Colon (tissue), 2 donors: ENCODE data around the gene PPM1F.

Experiments
- FAIRE-seq: peaks from 2 replicates; lab custom pipeline; 2012; peaks lifted over from hg19 to GRCh38; lab: Jason Lieb, UNC
- donor health status: control.
- donor health status: control.

PPM1F gene

DNA sequence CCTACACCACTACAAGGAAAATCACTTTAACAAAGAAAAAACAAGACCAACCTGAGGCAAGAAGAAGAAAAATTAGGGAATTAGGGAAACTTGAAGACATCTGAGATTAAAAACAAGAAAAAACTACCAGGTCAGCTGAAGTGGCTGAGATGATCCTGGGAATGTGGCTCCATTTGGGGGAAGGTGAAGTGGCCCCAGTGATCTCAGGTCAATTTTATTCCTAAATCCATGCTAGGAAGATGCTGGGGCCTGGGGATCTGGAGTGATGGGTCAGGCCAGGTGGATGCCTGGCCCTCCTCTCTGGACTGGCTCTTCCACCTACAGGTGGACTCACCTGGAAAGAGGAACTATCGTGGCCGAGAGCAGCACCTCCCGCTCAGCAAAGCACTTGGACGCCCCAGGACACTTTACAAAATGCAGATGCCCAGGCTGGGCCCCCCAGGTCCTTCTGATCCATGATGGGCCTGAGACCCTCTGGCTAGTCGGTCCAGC, 23.3 kb upstream of the PPM1F start:
- FAIRE-seq, result no peak

DNA sequence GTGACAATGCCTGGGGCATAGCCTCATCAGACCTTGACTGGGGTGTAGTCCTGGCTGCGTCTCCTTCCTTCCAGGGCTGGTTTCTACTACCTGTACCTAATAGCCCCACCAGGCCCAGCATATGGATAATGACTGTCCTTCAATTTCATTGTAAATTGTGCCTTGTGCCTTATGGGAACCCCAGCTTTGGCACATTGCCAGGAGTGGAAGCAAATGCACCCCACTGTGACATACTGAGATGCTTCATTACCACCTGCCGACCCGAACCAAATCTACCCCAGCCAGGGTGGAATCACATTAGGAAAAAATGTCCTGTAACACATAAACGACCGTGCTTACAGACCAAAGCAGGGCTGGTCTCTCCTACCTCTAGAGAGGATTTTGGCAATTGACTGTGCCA, 22.6 kb upstream of the PPM1F start:
- no peak for FAIRE-seq

DNA sequence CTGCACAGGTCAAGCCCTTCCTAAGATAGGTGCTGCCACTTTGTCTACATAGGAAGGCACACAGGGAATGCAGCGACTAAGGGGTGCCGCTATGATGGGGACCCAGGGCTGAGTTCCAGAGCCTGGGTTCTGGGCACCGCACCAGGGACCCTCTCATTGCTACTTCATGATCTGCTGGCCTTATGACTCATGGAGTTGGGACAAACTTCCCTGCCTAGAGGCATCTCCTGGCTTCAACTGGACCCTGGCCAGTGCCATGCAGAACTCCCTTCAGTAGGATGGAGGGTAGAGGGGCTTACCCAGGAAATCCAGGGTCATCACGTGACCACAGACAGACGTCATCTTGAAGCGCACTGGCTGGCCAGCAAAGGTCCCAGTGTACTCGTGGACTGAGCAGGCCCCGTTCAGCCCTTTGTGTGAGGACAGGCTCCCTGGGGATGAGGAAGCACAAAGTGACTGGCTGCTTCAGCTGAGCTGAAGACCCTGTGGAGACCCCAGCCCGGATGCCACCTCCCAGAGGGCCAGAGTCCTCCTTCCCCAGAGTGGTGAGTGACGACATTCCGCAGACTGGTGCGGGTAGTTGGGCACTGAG, 21.5 kb upstream of the PPM1F start:
- no peak for FAIRE-seq

DNA sequence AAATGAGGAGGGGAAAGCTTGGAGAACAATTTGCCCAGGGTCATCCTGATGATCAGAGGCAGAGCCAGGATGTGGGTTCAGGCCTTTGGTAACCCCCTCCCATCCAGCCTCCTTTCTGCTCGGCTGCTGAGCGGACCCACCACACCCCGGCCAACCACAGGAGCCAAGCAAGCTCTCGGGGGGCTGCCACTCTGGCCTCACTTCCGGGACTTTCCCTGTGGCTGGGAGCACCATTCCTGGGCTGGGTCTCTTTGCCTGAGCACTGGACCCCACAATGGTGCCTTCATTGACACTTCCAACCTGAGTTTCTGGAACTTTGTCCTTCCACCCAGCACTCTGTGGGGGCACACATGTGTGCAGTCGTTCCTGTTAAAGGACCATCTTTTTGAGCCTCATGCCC, 20.2 kb upstream of the PPM1F start:
- FAIRE-seq, result no peak

DNA sequence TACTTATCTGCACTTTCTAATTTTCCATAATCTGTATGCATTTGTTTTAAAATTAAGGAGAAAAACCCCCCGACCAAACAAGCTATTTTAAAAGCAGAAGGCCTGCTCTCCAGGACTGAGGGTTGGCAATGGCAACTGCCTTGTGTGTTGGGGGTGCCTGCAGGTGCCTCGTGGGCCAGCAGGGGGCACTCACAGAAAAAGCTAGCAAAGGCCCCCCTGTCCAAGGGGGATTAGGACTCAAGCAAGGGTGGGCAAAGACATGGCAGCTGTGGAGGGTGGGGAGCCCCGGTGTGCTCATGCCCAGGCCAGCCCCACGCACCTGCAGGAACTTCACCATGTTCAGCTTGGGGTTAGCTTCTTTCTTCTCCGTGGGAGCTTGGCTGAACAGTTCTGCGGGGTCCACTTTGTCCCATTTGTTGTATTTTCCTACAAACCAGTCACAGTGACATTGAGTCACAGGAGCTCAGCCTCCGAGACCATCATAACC, 19.7 kb upstream of the PPM1F start:
- FAIRE-seq, result no peak

DNA sequence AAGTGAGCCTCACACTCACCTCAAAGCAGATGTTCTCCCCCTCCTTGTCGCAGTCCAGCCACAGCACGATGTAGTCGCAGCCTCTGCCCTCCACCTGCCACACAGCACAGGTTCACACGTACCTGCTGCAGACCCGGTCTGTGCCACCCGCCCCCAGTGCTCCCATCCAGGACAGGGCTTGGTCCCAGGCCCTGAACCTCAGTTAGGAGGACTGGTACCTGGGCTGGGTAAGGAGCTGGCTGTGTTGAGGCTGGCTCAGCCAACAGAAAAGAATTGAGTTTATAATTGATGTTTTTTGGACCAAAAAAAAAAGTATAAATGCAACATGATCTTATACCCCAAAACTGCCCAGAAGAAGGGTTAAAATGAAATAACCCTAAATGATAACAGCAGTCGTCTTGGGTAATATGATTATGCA, 19.2 kb upstream of the PPM1F start:
- FAIRE-seq, result no peak

DNA sequence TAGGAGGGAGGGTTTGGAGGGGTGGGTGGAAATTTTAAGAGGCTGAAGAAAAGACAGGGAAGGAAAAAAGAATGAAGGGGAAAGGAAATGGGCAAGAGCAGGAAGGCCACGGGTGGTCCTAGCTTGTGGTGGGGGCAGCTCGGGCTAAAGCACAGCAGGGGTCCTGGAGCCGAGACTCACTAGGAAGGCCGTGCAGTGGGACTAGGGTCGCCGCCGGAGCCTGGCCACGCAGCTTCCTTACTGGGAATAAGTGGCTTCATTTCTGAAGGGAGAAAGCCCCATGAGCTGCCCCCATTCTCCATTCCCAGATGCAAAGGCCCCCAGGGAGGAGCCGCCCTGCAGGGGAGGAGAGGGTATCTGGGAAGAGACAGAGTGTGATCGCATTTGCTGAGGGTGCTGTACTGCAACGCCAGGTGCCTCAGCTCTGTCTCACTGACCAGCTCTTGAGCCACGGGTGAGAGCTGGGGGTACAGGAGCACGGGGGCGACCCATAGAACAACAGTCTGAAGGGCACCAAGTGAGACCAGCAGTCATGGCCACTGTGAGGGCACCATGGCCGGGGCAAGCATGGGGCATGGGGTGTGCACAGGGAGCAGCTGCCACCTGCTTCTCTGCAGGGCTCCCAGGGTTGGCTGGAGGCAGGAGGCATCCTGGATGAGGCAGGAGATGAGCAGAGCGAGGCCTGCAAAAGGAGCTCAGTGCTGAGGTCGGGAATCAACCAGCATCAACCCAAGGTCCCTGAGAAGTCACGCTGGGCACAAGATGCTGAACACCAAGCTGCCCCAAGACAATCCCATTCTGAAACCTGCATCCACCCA, 18.4 kb upstream of the PPM1F start:
- no peak for FAIRE-seq

DNA sequence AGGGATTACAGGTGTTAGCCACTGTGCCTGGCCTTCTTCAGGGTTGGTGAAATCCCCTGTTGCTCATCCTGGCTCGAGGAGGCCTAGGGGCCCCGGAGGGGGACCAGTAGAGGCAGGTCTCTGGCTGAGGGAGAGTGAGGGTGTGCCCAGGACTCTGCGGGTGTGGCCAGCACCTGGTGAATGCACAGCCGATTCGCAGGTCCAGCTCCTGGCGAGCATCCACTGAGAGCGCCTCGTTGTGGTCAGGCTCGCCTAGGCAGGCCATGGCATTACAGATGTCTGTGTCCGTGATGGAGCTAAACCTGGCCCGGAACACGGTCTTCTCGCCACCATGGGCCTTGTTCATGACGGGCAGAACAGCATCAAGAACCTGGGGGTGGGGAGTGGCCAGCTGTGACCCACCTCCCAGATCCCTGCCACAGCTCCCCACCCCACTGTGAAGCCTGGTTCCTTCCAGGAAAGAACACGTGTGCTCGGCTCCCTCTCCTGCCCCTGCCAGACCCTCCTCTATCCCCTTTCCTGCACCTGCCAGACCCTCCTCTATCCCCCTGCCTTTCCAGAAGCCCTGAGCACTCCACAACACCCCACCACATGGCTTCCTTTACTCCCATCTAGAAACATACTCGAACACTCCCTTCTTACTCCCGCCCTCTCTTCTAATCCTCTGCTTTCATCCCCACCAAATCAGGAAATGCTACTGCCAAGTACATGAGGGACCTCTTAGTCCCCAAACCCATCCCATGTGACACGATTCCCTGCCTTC, 17.6 kb upstream of the PPM1F start:
- FAIRE-seq, result no peak

DNA sequence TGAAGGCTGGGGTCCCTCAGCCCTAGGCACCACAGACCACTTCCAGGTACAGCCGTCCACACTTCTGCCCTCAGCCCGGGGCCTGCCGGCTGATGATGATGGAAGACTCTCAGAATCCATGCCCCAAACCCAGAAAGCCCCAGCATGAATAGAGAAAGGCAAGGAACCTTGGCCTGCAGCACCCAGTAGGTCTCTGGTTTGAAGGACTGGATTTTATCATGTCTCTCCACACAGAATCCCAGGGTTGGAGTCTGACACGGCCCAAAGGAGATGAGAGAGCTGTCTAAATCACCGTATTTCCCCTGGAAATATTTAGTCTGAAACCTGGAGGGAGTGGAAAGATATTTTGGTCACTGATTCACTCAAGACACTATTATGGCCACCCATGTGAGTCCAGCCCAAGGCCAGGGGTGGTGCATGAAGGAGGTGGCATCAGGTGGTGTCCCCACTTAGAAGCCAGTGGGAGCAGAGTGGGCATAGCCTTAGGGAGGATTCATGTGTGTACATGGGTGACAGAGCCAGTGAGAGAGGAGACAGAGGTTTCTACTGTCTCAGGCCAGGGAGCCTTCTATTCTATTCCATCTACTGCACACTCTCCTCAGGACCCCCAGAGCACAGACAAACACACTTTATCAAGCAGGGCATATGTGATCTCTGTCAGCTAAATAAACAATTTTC, 15.9 kb upstream of the PPM1F start:
- no peak for FAIRE-seq

DNA sequence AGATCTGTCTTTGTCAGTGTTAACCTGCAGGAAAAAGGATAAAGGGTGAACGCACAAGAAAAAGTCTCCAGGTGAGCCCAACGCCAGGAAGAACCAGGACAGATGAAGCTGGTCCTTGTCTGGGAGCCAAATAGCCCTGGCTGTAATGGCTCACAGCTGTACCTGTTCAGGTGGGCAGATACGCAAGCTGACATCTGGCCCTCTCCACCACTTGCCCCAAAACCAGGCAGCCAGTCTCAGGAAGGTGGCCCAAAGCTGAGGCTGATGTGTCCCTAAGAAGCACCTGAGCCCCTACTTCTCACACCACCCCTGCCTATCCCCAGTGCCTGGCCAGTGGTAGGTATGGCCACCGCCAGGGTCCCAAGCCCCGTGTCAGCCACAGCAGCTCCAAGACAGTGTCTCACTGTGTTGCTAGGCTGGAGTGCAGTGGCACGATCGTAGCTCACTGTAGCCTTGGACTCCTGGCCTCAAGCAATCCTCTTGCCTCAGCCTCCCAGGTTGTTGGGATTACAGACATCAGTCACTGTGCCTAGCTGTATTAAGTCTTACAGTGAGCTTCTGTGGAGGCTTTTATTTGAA, 15.1 kb upstream of the PPM1F start:
- no peak for FAIRE-seq

DNA sequence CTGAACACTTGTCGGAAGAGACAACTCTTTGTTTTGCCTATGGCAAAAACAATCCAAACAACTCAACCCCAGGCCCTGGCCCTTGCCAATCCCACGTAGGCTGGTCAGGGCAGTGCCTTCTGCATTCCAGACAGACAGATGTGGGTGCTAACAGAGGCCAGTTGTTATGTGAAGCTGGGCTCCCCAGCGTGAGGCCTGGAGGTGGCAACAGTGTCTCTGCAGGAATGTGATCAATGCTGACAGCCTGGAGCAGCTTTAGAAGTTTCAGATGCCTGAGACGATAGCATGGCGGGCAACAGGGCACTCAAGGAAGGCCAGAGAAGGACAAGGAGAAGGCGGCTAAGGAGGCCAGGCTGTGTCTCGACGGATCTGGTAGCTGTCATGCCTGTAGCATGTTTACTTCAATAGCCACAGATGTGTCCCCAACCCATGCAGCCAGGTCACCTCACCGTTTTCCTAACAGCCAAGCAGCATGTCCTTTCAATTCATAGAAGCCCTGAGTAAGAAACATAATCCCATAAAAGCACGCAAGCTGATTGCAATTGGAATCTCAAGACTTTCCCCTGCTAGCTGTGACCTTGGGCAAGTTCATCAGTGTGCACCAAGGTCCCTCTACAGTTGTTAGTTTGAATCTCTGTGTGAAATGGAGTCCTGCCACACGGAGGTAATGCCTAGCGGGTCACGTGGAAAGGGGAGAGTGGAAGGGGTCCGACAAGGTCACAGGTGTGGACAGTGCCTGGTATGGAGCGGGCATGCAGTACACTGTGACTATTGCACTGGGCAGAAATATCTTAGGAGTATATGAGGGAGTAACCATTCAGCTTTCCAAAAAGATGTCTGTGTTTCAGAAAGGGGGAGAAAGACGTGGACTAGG, 14.2 kb upstream of the PPM1F start:
- FAIRE-seq, result no peak

DNA sequence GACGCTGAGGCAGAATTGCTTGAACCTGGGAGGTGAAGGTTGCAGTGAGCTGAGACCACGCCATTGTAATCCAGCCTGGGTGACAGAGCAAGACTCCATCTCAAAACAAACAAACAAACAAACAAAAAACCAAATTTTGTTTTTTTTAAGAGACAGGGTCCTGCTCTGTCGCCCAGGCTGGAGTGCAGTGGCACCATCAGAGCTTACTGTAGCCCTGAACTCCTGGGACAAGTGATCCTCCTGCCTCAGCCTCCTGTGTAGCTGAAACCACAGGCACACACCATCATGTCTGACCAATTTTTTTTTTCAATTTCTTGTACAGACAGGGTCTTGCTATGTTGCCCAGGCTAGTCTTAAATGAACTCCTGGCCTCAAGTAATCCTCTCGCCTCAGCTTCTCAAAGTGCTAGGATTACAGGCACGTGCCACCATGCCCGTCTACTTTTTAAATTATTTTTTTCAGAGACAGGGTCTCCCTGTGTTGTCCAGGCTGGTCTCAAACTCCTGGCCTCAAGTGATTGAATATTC, 13.2 kb upstream of the PPM1F start:
- no peak for FAIRE-seq

DNA sequence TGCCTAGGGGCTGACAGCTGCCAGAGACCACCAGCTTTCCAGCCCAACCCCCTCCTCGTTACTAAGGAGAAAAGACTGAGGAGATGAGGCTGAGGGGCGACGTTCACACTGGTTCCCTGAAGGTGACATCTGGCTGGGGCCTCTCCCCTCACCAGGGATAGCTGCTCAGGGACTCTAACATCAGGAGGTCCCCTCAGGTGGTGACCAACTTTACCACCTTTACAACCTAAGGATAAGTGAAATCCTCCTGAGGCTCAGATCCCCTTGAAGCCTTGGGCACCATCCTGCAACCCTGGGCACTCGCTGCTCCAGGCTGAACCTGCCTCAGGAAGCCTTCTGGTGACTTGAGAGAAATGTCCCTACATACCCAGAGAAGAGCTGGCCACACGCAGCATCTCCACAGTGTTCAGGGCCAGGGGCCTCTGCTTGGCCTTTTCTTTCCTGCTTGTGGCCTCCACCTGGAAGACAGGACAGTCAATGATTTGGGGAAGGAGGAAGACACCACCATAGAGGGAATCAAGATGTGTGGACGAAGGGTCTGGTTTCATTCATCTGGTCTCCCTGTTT, 12.4 kb upstream of the PPM1F start:
- FAIRE-seq, result no peak

DNA sequence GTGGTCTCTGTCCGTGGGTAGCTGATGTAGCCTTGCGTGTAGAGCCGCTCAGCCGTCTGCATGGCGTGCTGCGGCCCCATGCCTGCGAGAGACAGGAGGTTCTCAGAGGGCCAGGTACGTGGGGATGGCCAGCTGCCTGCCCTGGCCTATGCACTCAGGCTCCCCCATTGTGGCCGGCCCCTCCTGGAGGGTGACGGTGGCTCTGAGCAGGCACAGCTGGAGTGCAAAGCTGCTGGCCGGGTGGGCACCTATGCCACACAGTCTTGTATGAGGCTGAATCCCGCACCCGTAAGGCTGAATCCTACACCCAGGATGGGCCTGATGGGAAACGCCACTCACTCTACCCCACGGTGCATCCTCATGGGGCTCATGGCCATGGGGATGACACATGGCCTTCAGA, 11.6 kb upstream of the PPM1F start:
- FAIRE-seq, result no peak

DNA sequence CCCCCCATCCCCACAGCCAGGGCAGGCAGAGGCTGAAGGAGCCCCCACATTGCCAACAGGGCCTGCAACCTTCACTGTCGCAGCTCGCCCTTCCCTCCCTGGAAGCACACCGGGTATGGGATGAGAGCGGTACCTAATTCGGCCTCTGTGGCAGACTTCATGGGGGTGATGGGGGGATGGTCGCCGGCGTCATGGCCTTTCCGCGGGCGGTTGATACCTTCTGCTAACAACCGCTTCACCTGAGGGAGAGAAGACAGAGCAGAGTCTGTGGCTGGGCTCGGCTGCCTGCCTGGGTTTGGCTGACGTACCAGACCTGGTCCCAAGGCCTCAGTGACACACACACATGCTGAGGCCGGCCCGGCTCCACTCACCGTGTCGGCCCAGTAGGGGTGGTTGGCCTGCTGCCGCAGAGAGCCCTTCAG, 11.2 kb upstream of the PPM1F start:
- FAIRE-seq, result no peak

DNA sequence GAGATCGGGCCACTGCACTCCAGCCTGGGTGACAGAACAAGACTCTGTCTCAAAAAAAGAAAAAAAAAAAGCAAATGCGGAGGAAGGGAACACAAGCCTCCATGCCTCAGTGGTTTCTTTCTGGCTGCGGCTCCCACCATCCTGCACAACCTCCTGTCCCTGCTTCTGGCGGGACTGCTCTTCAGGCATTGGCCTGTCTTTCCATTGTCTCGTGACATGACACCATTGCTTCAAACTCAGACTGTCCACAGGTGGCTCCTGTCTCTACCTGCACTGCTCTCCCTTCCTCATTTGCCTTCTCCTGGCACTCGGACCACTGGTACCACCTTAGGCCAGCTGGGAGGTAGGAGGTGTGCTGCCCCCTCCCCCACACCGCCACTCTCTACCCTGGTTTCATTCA, 10.6 kb upstream of the PPM1F start:
- FAIRE-seq, result no peak

DNA sequence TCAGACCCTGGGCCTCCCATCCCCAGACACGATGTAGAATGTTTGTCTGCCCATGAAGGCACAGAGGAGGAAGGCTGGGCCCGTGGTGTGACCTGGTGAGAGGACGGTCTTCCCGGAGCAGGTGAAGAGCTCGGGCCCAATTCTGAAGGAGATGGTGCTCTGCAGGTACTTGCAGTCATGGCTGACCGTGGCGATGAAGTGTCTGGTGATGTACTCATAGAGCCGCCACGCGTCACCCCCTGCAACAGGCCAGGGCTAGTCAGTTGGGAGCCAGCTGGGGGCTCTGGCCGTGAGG, 10.0 kb upstream of the PPM1F start:
- no peak for FAIRE-seq

DNA sequence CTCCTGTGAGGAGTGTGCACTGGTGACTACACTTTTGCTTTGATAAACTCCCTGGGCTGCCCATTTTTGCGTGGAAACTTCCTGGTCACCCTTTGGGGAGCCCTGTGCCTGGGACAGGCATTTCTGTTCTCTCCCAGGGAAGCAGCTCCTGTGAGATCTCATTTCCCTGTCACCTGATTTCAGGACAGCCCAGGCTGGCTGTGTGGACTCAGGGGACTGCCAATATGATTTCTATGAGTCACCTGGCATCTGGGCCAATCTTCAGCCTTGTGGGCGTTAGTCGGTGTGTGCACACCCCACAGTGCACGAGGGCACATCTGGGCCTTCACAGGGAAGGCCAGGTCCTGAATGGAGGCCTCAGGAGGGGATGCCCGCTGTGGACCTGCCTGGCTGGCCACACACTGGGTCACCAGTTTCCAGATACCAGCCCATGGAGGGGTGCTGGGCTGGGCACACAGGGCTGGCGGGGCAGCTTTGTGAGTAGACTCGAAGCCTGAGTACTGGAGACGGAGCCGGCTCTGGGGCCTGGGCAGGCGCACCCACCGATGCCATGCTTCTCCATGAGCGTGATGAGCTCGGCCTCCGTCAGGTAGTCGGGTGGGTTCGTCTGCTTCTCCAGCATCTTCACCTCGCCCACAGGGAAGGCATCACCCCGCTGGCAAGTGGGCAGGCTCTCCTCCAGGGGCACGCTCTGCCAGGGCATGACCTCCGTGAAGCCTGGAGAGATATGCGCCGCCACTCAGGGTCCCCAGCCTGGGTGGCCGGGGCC, 9.4 kb upstream of the PPM1F start:
- FAIRE-seq, result no peak

DNA sequence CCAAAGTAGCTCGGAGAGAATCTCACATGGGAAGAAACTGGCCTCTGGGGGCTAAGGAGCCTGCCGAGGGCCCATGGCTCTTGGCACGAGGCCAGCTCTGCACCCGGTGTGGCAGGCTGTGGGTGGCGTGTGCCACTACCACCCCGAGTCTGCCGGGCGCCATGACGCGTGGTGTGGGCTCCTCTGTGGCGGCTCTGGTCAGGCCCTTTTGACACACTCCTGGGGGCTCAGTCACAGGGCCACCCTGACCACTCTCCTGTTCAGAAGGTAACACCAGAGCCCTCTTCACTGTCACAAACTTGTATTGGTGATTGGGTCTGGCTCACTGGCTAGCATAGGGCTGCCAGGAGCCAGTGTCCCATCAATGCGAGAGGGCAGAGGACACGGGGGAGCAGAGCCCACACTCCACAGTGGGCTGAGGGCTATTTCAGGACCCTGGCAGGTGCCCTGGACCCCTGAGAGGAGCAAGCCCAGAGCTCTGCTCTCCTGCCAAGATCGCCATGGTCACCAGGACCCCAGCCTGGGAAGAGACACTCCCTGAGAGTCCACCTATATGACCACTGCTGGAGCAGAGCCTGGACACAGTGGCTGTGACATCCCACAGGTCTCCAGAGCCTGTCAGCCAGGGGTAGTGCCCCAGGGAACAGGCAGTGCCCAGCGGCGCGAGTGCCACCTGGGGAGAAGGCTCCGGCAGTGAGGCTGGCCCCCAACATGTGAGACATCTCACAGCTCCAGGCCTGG, 8.6 kb upstream of the PPM1F start:
- FAIRE-seq, result no peak
